Effector memory CD4-positive, alpha-beta T cell (primary cell): ENCODE results near the gene C4orf50.

ENCODE experiments used
- DNase-seq, 3 donors: peaks; one replicate each; pipeline ENCODE4 v3.0.0-alpha.2; 2020
- H3K27ac ChIP-seq: 2 replicates; pipeline ENCODE4 v1.7.0; 2013; ENCODE audit warnings: mild to moderate bottlenecking, low read length, moderate library complexity; ENCODE audit not compliant: insufficient read depth, poor library complexity, severe bottlenecking
- H3K27me3 ChIP-seq: replicated peaks from 2 replicates; pipeline ENCODE4 v1.7.0; 2013; ENCODE audit warnings: mild to moderate bottlenecking, low read length; ENCODE audit not compliant: insufficient read depth, control insufficient read depth, poor library complexity, severe bottlenecking
- H3K36me3 ChIP-seq: 2 replicates; pipeline ENCODE4 v1.7.0; 2013; ENCODE audit warnings: mild to moderate bottlenecking, low read length, moderate library complexity; ENCODE audit not compliant: control insufficient read depth, insufficient read depth
- H3K4me1 ChIP-seq: 2 replicates; pipeline ENCODE4 v1.7.0; 2013; ENCODE audit warnings: low read length, mild to moderate bottlenecking; ENCODE audit not compliant: control insufficient read depth, insufficient read depth, poor library complexity, severe bottlenecking
- H3K4me3 ChIP-seq: 2 replicates; pipeline ENCODE4 v1.7.0; 2013; ENCODE audit warnings: low read length, low read depth, mild to moderate bottlenecking; ENCODE audit not compliant: insufficient read depth, poor library complexity, severe bottlenecking
- H3K9me3 ChIP-seq: 2 replicates; pipeline ENCODE4 v1.7.0; 2013; ENCODE audit warnings: mild to moderate bottlenecking, low read length, moderate library complexity; ENCODE audit not compliant: control insufficient read depth

The C4orf50 gene

DNA sequence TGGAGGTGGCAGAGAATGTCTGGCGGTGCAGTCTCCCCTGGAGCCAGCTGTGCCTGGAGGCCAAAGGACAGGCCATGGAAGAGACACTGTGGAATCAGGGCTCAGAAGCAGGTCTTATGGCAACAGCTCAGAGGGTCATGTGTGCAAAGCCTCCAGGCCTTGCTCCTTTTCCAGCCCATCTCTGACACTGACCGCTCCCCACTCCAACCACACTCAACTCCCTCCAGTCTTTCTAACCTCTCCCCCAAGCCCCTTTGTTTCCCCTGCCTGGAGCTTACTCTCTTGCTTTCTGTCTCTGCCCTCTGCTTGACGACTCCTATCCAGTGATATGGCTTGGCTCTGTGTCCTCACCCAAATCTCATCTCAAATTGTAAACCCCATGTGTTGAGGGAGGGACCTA, 91.1 kb downstream of the C4orf50 start:
- Histone ChIP-seq H3K4me1 (no peaks in the 10 kb centered on the region), H3K9me3 (no peaks in the 10 kb centered on the region), H3K36me3 (no peaks in the 10 kb centered on the region), H3K27ac (no peak overlapping the region), H3K4me3 (no peak overlapping the region), H3K27me3 (no peaks in the 10 kb centered on the region)
- no peak for DNase-seq

DNA sequence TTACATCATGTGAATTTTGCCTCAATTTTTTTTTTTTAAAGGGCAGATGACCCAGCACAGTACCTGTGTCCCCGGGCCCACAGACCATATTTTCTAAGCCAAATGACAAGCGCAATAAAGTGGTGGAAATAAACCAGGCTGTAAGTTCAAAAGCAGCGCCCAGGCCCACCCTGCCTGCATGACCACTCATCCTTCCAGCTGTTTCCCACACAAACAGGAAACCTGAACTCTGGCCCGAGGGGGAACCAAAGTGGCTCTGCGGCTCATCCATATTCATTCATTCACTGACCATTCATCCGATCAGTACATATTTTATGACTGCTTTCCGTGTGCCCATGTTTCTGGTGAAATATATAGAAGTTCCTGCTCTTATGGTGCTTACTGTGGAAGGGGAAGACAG, 91.6 kb downstream of the C4orf50 start:
- Histone ChIP-seq H3K27me3 (no peaks in the 10 kb centered on the region), H3K4me3 (no peak overlapping the region)
- DNase-seq = no peak

DNA sequence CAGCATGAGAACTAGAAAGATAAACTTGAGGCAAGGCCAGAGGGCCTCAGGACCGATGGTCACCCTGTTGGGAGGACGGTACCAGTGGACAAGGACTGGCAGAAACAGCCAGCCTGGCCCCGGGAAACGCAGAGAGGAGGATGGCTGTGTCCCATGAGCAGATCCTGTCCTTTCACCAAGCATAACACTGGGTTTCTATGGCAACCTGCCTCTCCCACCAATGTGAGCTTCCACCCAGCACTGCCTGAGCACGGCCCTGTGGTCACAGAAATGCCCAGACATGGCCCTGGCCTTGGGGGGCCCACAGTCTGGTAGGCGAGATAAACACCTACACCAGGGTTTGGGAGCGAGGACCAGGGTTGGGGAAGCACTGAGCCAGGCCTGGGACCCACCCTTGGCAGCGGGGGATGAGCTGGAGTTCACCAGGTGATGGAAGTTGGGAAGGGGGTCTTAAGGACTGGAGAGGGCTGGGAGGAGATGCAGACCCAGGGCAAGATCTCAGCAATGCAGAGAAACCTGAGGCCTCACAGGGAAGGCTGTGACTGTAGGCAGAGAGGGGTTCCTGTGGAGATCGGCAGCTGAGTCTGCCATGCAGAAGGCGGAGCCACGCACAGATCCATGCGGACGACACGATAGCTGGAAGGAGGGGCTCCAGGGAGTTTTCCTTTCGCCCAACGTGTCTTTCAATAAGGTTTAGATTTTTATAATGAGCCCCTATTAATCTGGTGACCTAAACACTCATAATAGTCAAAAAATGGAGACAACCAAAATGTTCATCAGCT, 92.6 kb downstream of the C4orf50 start:
- Histone ChIP-seq H3K27ac (no peak overlapping the region), H3K9me3 (no peaks in the 10 kb centered on the region), H3K27me3 (no peaks in the 10 kb centered on the region), H3K36me3 (no peaks in the 10 kb centered on the region), H3K4me3 (no peak overlapping the region), H3K4me1 (no peaks in the 10 kb centered on the region)
- no peak for DNase-seq

More for the DNA sequence above, 91.6 kb downstream of the C4orf50 start:
- no peaks in the 10 kb centered on the region for H3K4me1 ChIP-seq
- no peaks in the 10 kb centered on the region for H3K36me3 ChIP-seq
- no peaks in the 10 kb centered on the region for H3K9me3 ChIP-seq
- H3K27ac ChIP-seq = no peak overlapping the region

DNA sequence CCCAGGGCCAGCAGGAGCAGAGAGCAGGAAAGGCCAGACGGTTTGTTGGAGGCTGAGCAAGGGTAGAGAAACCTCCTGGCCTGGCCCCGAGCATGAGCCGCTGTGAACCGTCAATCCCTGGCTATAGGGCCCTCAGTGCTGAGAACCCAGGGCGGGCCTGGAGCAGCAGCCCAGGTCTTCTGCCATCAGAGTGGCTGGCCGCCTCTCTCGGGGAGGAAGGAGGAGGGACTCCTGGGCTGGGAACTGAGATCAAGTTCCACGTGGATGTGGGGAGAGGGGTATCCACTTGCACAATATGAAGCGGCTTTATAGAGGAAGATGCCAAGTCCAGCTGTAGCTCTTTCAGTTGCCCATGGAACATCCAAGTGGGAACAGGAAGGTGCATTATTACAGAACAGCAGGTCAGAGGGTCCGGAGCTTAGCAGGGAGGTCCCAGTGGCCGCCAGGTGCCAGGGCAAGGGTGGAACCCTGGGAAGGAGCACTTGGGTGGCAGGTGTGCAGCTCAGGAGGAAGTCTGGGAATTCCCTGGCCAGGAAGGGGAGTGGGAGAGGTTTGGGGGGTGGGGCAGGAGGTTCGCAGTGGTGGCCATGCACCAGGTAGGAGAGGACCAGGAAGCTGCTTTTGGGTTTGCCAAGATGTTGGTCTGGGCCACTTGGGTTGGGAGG, 93.6 kb downstream of the C4orf50 start:
- Histone ChIP-seq H3K9me3 (no peaks in the 10 kb centered on the region), H3K36me3 (no peaks in the 10 kb centered on the region), H3K4me3 (no peak overlapping the region), H3K27ac (no peak overlapping the region), H3K4me1 (no peaks in the 10 kb centered on the region), H3K27me3 (no peaks in the 10 kb centered on the region)
- no peak for DNase-seq

DNA sequence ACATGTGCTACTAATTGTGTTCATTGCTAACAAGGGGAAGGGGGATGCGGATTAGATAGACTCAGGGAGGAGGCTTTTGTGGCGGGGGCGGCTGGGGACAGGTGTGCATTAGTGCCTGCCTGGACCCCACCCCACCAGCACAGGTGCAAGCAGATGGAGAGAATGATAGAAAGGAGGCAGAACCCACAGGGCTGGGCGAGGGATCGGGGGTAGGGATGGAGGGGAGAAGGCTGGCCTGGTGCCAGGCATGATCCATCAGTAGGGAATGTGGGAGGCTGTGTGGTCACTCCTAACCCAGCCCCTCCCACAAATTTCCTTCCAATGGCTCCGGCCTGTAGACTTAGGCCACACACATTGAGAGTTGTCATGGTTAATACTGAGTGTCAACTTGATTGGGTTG, 94.9 kb downstream of the C4orf50 start:
- H3K27me3 ChIP-seq = no peaks in the 10 kb centered on the region
- H3K9me3 ChIP-seq = no peaks in the 10 kb centered on the region
- H3K36me3 ChIP-seq = no peaks in the 10 kb centered on the region
- DNase-seq = no peak
- no peaks in the 10 kb centered on the region for H3K4me1 ChIP-seq
- H3K27ac ChIP-seq = no peak overlapping the region
- no peak overlapping the region for H3K4me3 ChIP-seq

DNA sequence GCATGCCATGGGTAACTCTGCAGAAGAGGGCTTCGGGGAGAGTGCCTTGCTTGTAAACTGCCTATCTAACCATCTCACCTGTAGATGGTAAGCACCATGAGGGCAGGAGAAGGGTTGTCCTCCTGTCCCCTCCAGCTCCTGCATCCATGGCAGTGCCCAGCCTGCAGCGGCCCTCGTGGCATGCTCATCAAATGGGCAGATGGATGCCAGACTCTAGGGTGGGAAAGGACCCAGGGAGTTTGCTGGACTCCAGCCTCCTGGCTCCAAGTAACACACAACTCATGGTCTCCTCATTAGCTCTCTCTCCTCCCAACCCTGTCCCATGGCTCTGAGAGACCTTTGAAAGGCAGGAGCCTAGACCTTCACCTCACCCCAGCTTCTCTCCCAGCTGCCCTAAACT, 95.7 kb downstream of the C4orf50 start:
- H3K36me3 ChIP-seq = no peaks in the 10 kb centered on the region
- H3K27ac ChIP-seq = no peak overlapping the region
- H3K9me3 ChIP-seq = no peaks in the 10 kb centered on the region
- no peaks in the 10 kb centered on the region for H3K27me3 ChIP-seq
- no peak overlapping the region for H3K4me3 ChIP-seq
- DNase-seq = no peak
- no peaks in the 10 kb centered on the region for H3K4me1 ChIP-seq

DNA sequence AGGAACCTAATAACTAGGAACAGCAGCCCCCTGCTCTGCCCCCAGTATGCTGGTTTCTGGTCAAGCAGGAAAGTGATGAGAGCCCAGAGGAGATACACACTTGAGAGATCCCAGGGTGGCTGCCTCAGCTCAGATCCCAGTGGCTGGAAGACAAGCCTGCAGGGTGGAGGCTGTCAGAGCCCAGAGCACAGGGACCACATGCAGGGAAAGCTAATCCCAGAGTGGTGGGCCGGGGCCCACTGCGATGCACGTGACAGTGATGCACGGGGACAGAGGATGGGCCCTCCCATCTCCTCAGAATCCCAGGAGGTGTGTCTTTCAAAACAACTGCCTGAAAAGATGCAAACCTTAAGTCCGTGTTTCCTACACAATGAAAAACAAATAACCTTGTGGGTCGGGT, 96.2 kb downstream of the C4orf50 start:
- Histone ChIP-seq H3K27me3 (no peaks in the 10 kb centered on the region), H3K36me3 (no peaks in the 10 kb centered on the region), H3K4me3 (no peak overlapping the region), H3K9me3 (no peaks in the 10 kb centered on the region), H3K27ac (no peak overlapping the region), H3K4me1 (no peaks in the 10 kb centered on the region)
- DNase-seq = no peak

DNA sequence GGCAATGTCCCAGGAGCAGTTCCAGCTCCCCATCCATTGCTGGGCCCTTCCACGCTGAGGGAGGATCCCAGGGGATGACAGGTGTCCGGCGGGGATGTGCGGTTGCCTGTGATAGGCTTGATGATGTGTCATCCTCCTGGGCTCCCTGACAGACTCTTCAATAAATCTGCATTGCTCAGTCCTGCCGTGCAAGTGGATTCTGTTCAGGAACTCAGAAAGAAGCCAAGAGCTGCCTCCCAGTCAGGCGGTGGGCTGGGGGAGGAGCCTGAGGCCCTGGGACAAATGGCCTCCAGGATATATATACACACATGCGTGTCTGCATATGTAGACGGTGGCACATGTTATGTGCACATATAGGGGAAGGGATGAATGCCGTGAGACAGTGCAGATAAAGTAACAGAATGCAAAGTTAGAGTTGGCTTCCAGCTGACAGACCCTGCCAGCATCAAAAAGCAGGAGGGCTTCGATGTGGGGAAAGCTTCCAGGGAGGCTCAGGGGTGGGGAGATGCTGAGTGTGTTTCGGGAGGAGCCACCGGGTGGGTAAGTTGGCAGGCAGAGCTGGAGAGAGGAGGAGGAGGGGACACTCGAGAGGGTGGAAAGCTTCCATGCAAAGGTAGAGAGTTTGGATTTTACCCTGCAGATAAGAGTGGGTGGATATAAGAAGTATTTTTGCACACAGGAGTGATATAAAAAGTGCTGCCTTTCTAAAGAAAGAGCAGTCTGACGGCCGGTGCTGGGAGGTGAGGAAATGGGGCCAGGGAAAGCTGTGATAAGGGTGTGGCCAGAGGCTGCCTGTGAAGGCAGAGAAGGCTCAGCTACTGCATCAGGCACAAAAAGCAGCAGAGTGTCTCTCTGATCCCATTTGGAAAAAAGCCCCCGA, 96.9 kb downstream of the C4orf50 start:
- no peak overlapping the region for H3K27ac ChIP-seq
- no peak overlapping the region for H3K4me3 ChIP-seq
- no peaks in the 10 kb centered on the region for H3K27me3 ChIP-seq
- no peaks in the 10 kb centered on the region for H3K4me1 ChIP-seq
- no peaks in the 10 kb centered on the region for H3K9me3 ChIP-seq
- no peak for DNase-seq
- no peaks in the 10 kb centered on the region for H3K36me3 ChIP-seq

DNA sequence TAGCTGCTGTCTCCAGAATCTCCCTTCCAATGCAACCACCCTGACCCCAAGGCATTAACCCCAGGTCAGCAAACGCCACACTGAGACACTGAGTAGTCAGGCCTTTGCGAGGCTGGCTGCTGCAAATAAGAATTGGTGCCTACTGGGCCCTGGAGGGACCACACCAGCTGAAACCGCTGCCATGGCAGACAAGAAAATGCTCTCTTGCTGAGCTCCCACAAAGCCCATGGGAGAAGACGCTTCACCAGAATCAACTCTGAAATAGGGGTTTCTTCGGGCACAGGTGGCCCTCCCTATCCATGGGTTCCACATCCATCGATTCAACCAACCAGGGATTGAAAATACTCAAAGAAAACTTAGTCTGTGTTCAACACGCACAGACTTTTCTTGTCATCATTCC, 98.7 kb downstream of the C4orf50 start:
- H3K4me3 ChIP-seq = no peak overlapping the region
- no peaks in the 10 kb centered on the region for H3K36me3 ChIP-seq
- H3K27ac ChIP-seq = no peak overlapping the region
- H3K27me3 ChIP-seq = no peaks in the 10 kb centered on the region
- no peaks in the 10 kb centered on the region for H3K9me3 ChIP-seq
- no peak for DNase-seq
- no peaks in the 10 kb centered on the region for H3K4me1 ChIP-seq

DNA sequence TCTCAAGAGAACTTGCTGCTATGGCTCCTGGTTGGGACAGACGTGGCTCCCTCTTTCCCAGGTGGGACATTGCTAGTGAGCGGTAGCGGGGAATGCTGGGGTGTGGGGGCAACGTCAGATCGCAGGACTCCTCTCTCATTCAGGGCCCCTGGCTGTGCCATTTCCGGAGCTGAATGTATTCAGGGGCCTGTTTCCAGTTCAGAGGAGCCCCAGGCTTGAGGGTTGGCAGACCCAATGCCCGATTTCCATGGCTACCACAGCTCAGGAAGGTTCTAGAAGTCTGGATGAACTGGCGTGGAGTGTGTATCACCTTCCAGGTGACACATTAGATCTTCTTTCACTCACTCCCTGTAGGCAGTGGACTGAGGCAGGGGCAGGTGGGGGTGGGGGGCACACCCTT, 99.2 kb downstream of the C4orf50 start:
- Histone ChIP-seq H3K27ac (no peak overlapping the region), H3K4me1 (no peaks in the 10 kb centered on the region), H3K9me3 (no peaks in the 10 kb centered on the region), H3K4me3 (no peak overlapping the region), H3K36me3 (no peaks in the 10 kb centered on the region), H3K27me3 (no peaks in the 10 kb centered on the region)
- no peak for DNase-seq
